Epithelial cell of proximal tubule (primary cell): ENCODE measurements around the gene TACC2. TPM values are rescaled to one million over a fixed set of nuclear protein-coding genes. Genes with fewer than 3 reads are reported as not detected.
"Not testable (repeated sequence)": the region's sequence is repeated elsewhere in the genome, so short reads cannot be mapped to it uniquely, and the experiment has no call there.

ENCODE experiments used
- DNase-seq: peaks from one replicate; pipeline ENCODE4 v3.0.0-alpha.2; 2011; ENCODE audit warnings: low read depth
- H3K4me3 ChIP-seq: 2 replicates; pipeline ENCODE4 v1.5.1; 2011; ENCODE audit warnings: low read depth, mild to moderate bottlenecking, low read length
- CTCF ChIP-seq: conservative IDR thresholded peaks from 2 replicates; pipeline ENCODE4 v1.5.1; 2012; ENCODE audit warnings: low read depth, mild to moderate bottlenecking, low read length
- total RNA-seq: library from RNA; depleted of rRNA; stranded (reverse); fragments of >200 nt; gene quantifications from 2 replicates; pipeline ENCODE4 v1.2.3, GENCODE V29; 2015

The TACC2 gene
- total RNA-seq, 1 donor from 2014 or later, result 23.9 TPM

- no peak for TF ChIP-seq CTCF
- no peak overlapping the region for H3K4me3 ChIP-seq
- no peak for DNase-seq
These were observed 69.0 kb downstream of the TACC2 start for GRCh38 chr10:122057841-122058413.

GRCh38 chr10:122060250-122060649, 71.3 kb downstream of the TACC2 start:
- H3K4me3 ChIP-seq, result no peak overlapping the region
- DNase-seq, result no peak
- TF ChIP-seq CTCF, result no peak

- TF ChIP-seq CTCF, result no peak
- H3K4me3 ChIP-seq, result no peak overlapping the region
- DNase-seq, result peak; percentile 82
These were observed 74.1 kb downstream of the TACC2 start for GRCh38 chr10:122062831-122063674.

- not testable (repeated sequence) for H3K4me3 ChIP-seq, DNase-seq
These were observed 77.5 kb downstream of the TACC2 start for GRCh38 chr10:122066337-122066939.

- no peak for DNase-seq
- TF ChIP-seq CTCF, result no peak
- H3K4me3 ChIP-seq, result no peak overlapping the region
These were observed 79.9 kb downstream of the TACC2 start for GRCh38 chr10:122068844-122069243.

GRCh38 chr10:122072491-122072890, 83.5 kb downstream of the TACC2 start:
- no peak for TF ChIP-seq CTCF
- no peak overlapping the region for H3K4me3 ChIP-seq
- DNase-seq, result no peak

- H3K4me3 ChIP-seq, result no peak overlapping the region
- no peak for TF ChIP-seq CTCF
- no peak for DNase-seq
These were observed 84.5 kb downstream of the TACC2 start for GRCh38 chr10:122073508-122073907.
